ENCODE results near the gene FAM53A.

DNA sequence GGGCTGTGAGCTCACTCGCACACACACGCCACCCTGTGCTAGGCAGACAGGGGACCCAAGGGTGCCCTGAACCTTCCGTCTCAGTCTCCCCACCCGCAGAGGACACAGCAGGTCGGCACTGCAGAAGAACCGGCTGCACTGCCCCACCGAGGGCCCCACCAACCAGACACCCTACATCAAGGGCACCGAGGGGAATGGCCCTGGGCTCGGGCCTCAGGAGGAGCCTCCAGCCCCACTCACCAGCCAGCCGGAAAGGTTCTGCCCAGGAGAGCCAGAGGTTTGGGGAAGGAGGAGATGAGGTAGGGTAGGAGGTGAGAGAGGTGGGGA, 45.9 kb downstream of the FAM53A start:
- TF ChIP-seq, protein P1, sequence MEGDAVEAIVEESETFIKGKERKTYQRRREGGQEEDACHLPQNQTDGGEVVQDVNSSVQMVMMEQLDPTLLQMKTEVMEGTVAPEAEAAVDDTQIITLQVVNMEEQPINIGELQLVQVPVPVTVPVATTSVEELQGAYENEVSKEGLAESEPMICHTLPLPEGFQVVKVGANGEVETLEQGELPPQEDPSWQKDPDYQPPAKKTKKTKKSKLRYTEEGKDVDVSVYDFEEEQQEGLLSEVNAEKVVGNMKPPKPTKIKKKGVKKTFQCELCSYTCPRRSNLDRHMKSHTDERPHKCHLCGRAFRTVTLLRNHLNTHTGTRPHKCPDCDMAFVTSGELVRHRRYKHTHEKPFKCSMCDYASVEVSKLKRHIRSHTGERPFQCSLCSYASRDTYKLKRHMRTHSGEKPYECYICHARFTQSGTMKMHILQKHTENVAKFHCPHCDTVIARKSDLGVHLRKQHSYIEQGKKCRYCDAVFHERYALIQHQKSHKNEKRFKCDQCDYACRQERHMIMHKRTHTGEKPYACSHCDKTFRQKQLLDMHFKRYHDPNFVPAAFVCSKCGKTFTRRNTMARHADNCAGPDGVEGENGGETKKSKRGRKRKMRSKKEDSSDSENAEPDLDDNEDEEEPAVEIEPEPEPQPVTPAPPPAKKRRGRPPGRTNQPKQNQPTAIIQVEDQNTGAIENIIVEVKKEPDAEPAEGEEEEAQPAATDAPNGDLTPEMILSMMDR (conservative IDR thresholded peaks at IDR 0.05): no peak
- no peak for TF ChIP-seq ZFX (IDR thresholded peaks at IDR 0.05)
